Measurements from ENCODE around the gene ENDOU.

The ENDOU gene

GRCh38 chr12:47725091-47725772 lies at the start of gene ENDOU:
Gene ENDOU, minus strand, starts transcription at chr12:47725490. Its CDS starts 77 bp downstream, at chr12:47725413.
- DNase-seq (ENCODE audit: low read depth in 2 of 2, low spot score in 1 of 2) = no peak

GRCh38 chr12:47774663-47775062 lies 49.4 kb upstream of the ENDOU start:
- no peak for DNase-seq (ENCODE audit: low read depth in 2 of 2, low spot score in 1 of 2)

- no peak for DNase-seq (ENCODE audit: low read depth in 2 of 2, low spot score in 1 of 2)
These were observed 48.7 kb upstream of the ENDOU start for GRCh38 chr12:47773858-47774580.

- peak; percentile 40 to 44 for DNase-seq (ENCODE audit: low read depth in 2 of 2, low spot score in 1 of 2)
These were observed 48.0 kb upstream of the ENDOU start, which contains the start of gene SLC48A1 for GRCh38 chr12:47773062-47773857. Gene SLC48A1, plus strand, starts transcription at chr12:47773238. Its CDS starts 67 bp downstream, at chr12:47773305.

- no peak for DNase-seq (ENCODE audit: low read depth in 2 of 2, low spot score in 1 of 2)
These were observed 47.4 kb upstream of the ENDOU start for GRCh38 chr12:47772738-47773061.

GRCh38 chr12:47772094-47772660 lies 46.9 kb upstream of the ENDOU start:
- DNase-seq (ENCODE audit: low read depth in 2 of 2, low spot score in 1 of 2) = no peak

GRCh38 chr12:47771304-47771703 lies 46.0 kb upstream of the ENDOU start:
- no peak for DNase-seq (ENCODE audit: low read depth in 2 of 2, low spot score in 1 of 2)

GRCh38 chr12:47770086-47770726 lies 44.9 kb upstream of the ENDOU start:
- DNase-seq (ENCODE audit: low read depth in 2 of 2, low spot score in 1 of 2) = no peak

- no peak for DNase-seq (ENCODE audit: low read depth in 2 of 2, low spot score in 1 of 2)
These were observed 44.2 kb upstream of the ENDOU start for GRCh38 chr12:47769234-47770085.

- DNase-seq (ENCODE audit: low read depth in 2 of 2, low spot score in 1 of 2) = no peak
These were observed 43.1 kb upstream of the ENDOU start for GRCh38 chr12:47768323-47768811.

- peak in 1 of 2 donors; percentile 42 for DNase-seq (ENCODE audit: low read depth in 2 of 2, low spot score in 1 of 2)
These were observed 42.0 kb upstream of the ENDOU start for GRCh38 chr12:47767216-47767724.

- DNase-seq (ENCODE audit: low read depth in 2 of 2, low spot score in 1 of 2) = no peak
These were observed 41.4 kb upstream of the ENDOU start for GRCh38 chr12:47766502-47767215.

- DNase-seq (ENCODE audit: low read depth in 2 of 2, low spot score in 1 of 2) = no peak
These were observed 38.4 kb upstream of the ENDOU start for GRCh38 chr12:47763481-47764346.

- DNase-seq (ENCODE audit: low read depth in 2 of 2, low spot score in 1 of 2) = no peak
These were observed 37.7 kb upstream of the ENDOU start for GRCh38 chr12:47762850-47763465.

- DNase-seq (ENCODE audit: low read depth in 2 of 2, low spot score in 1 of 2) = peak; percentile 43 to 47
These were observed 33.8 kb upstream of the ENDOU start, which contains the start of gene RAPGEF3 for GRCh38 chr12:47758834-47759690. Gene RAPGEF3, minus strand, starts transcription at chr12:47758880. Its CDS starts 324 bp downstream, at chr12:47758556.

- no peak for DNase-seq (ENCODE audit: low read depth in 2 of 2, low spot score in 1 of 2)
These were observed 33.2 kb upstream of the ENDOU start for GRCh38 chr12:47758584-47758833.
